Suprapubic skin (tissue), 4 donors: ENCODE results near the gene CPT1C. TPM values are rescaled to one million over a fixed set of nuclear protein-coding genes. Genes with fewer than 3 reads are reported as not detected.
A peak's percentile ranks its signal among the peaks of the same experiment; 100 is the strongest.

Experiments used
- DNase-seq, 2 donors: peaks; one replicate each; pipeline ENCODE4 v3.0.0-alpha.2; 2019; ENCODE audit warnings: low spot score in 2 of 2
- H3K27ac ChIP-seq: fragments of 200-600 bp; sonication (generic); one replicate; pipeline ENCODE4 v1.5.1; 2019
- H3K27me3 ChIP-seq: fragments of 200-600 bp; sonication (generic); one replicate; pipeline ENCODE4 v1.5.1; 2019
- H3K36me3 ChIP-seq: fragments of 200-600 bp; sonication (generic); one replicate; pipeline ENCODE4 v1.5.1; 2019
- H3K4me1 ChIP-seq: fragments of 200-600 bp; sonication (generic); one replicate; pipeline ENCODE4 v1.5.1; 2019
- H3K4me3 ChIP-seq: fragments of 200-600 bp; sonication (generic); one replicate; pipeline ENCODE4 v1.5.1; 2019; ENCODE audit warnings: mild to moderate bottlenecking
- H3K9me3 ChIP-seq: fragments of 200-600 bp; sonication (generic); one replicate; pipeline ENCODE4 v1.5.1; 2019
- EP300 ChIP-seq: sonication (generic); formaldehyde crosslinking; IDR thresholded peaks from one replicate; pipeline ENCODE4 v1.6.1; 2017; ENCODE audit warnings: antibody characterized with exemption
- POLR2A ChIP-seq, 2 donors: fragments of 450-650 bp; IDR thresholded peaks; one replicate each; pipeline ENCODE4 v1.6.1; 2017; ENCODE audit warnings: antibody characterized with exemption in 2 of 2, mild to moderate bottlenecking in 2 of 2, moderate library complexity in 2 of 2
- POLR2AphosphoS5 ChIP-seq, 3 donors: sonication (generic); formaldehyde crosslinking; IDR thresholded peaks; one replicate each; pipeline ENCODE4 v1.6.1; 2017; ENCODE audit warnings: antibody characterized with exemption in 3 of 3
- WGBS: methylation state at CpG from one replicate; pipeline ENCODE4 v1.1.5; 2018; 5-methylcytosine and 5-hydroxymethylcytosine counted together
- total RNA-seq, 4 donors: library from RNA; depleted of rRNA; stranded (reverse); fragments of >200 nt; gene quantifications; one replicate each; pipeline ENCODE4 v1.1.0, GENCODE V29; 2016
- TF ChIP-seq, protein P1 (sequence below), 2 donors: fragments of 200-600 bp in 1 of 2; fragments of 450-650 bp in 1 of 2; sonication (generic) in 1 of 2; IDR thresholded peaks; one replicate each; pipeline ENCODE4 v1.5.1; 2016 to 2019; ENCODE audit warnings: antibody characterized with exemption in 2 of 2, mild to moderate bottlenecking in 1 of 2, moderate library complexity in 1 of 2

The CPT1C gene
- total RNA-seq, 4 donors from 2014 or later, result 0.57 to 1.2 (median 0.92) TPM

DNA sequence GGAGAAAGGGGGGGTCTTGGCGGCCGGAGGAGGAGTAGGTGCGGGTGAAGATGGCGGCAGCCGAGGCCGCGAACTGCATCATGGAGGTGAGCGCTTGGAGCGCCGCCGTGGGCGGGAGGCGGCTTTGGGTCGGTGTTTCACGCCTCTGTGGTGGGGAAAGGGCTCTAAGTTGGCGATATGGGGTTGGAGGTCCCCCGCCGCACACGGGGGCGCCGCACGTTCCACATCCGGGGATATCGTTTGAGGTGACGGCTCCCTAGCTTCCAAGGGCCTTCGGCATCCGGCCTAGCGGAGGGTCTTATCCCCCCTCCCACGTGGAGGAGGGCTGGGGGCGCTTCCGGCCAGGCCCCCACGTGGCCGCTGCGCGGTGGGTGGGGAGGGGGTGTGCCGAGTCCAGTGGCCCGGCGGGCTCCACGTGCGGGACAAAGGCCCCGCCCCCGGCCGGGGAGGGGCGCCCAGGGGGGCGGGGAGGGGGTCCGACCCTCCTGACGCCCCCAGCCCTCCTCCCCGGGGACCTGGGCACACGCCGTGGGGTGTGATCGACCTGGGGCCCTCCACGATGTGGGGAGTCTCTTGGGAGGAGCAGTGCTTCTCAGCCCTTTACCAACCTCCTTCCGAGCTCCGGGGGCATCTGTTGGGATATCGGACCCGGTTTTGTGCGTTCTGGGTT lies 13.6 kb upstream of the CPT1C start, which contains the start of gene PRMT1:
PRMT1 (plus strand) TSS at position 41 of the 670 bp plus-strand sequence; CDS start at position 51, 10 bp downstream.
- TF ChIP-seq POLR2AphosphoS5 (IDR thresholded peaks at IDR 0.05) (no peak), POLR2A (IDR thresholded peaks at IDR 0.05) (peak in 1 of 2 donors; percentile 74)
- TF ChIP-seq, protein P1, sequence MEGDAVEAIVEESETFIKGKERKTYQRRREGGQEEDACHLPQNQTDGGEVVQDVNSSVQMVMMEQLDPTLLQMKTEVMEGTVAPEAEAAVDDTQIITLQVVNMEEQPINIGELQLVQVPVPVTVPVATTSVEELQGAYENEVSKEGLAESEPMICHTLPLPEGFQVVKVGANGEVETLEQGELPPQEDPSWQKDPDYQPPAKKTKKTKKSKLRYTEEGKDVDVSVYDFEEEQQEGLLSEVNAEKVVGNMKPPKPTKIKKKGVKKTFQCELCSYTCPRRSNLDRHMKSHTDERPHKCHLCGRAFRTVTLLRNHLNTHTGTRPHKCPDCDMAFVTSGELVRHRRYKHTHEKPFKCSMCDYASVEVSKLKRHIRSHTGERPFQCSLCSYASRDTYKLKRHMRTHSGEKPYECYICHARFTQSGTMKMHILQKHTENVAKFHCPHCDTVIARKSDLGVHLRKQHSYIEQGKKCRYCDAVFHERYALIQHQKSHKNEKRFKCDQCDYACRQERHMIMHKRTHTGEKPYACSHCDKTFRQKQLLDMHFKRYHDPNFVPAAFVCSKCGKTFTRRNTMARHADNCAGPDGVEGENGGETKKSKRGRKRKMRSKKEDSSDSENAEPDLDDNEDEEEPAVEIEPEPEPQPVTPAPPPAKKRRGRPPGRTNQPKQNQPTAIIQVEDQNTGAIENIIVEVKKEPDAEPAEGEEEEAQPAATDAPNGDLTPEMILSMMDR (IDR thresholded peaks at IDR 0.05), result no peak
- H3K4me1 ChIP-seq, result peaks cover 42% of the 10 kb centered on the region
- WGBS, result 1% methylated on average over 17 of the region's 57 CpGs

DNA sequence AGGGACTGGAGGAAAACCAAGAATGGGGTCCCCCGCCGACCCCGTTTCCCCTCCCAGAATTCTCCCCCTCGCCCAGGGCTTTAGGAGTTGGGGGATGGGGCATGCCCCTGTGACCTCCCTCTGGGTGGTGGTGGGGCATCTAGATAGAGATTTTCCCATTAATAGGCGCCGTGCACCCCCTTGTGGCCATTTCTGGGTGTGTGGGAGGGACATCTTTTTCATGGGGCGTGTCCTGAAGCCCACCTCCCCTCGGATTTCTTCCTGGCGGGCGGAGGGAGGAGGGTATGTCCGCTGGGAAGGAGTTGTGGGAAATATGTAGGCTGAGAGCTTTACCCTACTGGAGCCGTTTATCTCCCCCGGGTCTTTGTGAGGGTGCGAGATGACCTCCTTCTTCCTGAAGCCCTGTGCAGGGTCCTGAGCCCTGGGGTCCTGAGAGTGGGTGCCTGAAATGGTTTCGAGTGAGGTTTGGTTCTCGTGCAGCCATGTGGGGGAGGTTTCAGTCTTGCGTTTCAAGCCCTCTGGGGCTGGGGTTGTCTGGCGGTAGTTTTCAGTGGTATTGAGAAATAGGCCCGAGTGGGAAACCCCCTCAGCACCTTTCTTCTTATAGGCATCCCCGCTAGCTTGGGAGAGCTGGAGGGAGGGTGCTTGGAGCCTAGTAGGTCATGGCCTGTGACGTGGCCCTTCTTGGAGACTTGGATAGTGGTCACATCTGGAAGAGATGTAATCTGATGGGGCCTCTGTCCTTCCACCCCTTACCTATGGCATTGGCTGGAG lies 12.8 kb upstream of the CPT1C start:
- DNase-seq, result peak in 1 of 2 donors; percentile 90
- Histone ChIP-seq H3K27ac (peak overlapping the region; percentile 95), H3K27me3 (no peaks in the 10 kb centered on the region), H3K9me3 (no peaks in the 10 kb centered on the region), H3K36me3 (peaks cover 17% of the 10 kb centered on the region), H3K4me3 (peak overlapping the region; percentile 96), H3K4me1 (peaks cover 42% of the 10 kb centered on the region)
- WGBS, result 2% methylated on average over 18 of the region's 21 CpGs
- TF ChIP-seq, protein P1 (IDR thresholded peaks at IDR 0.05), result peak; percentile 46 to 51
- no peak for TF ChIP-seq POLR2AphosphoS5 (IDR thresholded peaks at IDR 0.05)

More for the DNA sequence above, 13.6 kb upstream of the CPT1C start, which contains the start of gene PRMT1:
- Histone ChIP-seq H3K9me3 (no peaks in the 10 kb centered on the region), H3K36me3 (peaks cover 10% of the 10 kb centered on the region), H3K27me3 (no peaks in the 10 kb centered on the region), H3K4me3 (peak within 1 kb of the TSS; percentile 96), H3K27ac (peak within 1 kb of the TSS; percentile 95)
- DNase-seq, result no peak

DNA sequence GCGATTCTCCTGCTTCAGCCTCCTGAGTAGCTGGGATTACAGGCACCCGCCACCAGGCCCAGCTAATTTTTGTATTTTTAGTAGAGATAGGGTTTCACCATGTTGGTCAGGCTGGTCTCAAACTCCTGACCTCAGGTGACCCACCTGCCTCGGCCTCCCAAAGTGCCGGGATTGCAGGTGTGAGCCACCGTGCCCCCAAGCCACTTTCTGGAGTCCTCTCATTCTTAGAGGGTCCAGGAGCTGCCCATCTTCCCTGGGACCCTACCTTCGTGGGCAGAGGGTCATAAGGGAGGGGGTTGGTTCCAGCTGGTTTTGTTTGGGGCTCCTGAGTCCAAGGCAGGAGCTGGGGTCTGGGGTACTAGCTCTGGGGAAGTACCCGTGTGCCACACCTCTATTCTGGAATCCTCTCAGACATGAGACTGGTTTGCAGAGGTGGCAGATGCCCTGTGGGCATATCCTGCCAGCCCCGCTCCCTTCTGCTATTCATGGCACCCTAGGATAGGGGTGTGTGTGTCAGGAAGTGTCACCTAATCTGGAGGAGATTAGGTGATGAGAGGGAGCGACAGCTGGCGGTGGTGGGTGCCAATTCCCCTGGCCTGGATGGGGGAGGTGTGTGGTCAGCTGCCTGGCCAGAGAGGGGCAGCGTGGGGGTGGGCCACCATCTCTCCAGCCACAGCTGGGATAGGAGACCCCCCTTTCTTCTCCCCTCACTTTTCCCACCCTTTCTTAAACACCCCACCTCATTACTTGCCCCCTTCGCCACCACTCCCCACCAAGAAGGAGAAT lies 11.7 kb upstream of the CPT1C start:
- no peak overlapping the region for H3K4me3 ChIP-seq
- DNase-seq, result no peak

DNA sequence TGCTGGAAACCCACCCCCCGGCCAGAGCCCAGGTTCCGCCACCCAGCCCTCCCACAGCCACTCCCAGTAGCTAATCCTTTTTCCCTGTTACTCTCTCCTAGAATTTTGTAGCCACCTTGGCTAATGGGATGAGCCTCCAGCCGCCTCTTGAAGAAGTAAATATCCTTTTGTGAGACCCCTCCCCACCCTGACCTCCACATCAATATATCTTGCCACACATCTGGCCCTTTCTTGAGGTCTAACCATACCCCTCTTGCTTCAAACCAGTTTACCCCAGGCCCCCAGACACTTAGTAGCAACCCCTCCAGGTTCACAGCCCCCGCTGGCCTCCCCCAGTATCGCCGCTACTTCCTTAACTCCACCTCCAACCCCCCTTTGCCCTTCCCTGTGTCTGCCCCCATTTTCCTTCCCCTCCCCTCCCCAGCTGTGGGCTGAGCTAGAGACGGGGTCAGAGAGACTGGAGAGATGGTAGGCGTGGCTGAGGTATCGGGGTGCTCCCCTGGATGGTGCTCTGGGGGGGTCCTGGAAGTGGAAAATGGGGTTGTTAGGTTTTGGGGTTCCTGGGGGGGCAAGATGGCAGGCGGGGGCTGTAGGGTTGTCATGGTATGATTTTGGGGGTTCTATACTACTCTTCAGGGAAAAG lies 11.0 kb upstream of the CPT1C start:
- H3K4me1 ChIP-seq, result peaks cover 42% of the 10 kb centered on the region
- H3K36me3 ChIP-seq, result peaks cover 34% of the 10 kb centered on the region
- H3K27ac ChIP-seq, result no peak overlapping the region
- no peaks in the 10 kb centered on the region for H3K27me3 ChIP-seq
- DNase-seq, result no peak
- TF ChIP-seq POLR2A (IDR thresholded peaks at IDR 0.05), result no peak
- TF ChIP-seq, protein P1 (IDR thresholded peaks at IDR 0.05), result no peak
- no peak for TF ChIP-seq EP300
- TF ChIP-seq POLR2AphosphoS5 (IDR thresholded peaks at IDR 0.05), result no peak
- H3K9me3 ChIP-seq, result no peaks in the 10 kb centered on the region
- peak overlapping the region; percentile 24 for H3K4me3 ChIP-seq
- WGBS, result 60% methylated on average over 10 of the region's 10 CpGs

More for the DNA sequence above, 11.7 kb upstream of the CPT1C start:
- Histone ChIP-seq H3K27ac (no peak overlapping the region), H3K36me3 (peaks cover 27% of the 10 kb centered on the region), H3K27me3 (no peaks in the 10 kb centered on the region), H3K4me1 (peaks cover 42% of the 10 kb centered on the region), H3K9me3 (no peaks in the 10 kb centered on the region)
- 56% methylated on average over 12 of the region's 12 CpGs for WGBS
- TF ChIP-seq, protein P1 (IDR thresholded peaks at IDR 0.05), result no peak
- TF ChIP-seq POLR2A (IDR thresholded peaks at IDR 0.05) (no peak), EP300 (no peak), POLR2AphosphoS5 (IDR thresholded peaks at IDR 0.05) (no peak)
